ENCODE results near the gene MRPL27.

Gene MRPL27

DNA sequence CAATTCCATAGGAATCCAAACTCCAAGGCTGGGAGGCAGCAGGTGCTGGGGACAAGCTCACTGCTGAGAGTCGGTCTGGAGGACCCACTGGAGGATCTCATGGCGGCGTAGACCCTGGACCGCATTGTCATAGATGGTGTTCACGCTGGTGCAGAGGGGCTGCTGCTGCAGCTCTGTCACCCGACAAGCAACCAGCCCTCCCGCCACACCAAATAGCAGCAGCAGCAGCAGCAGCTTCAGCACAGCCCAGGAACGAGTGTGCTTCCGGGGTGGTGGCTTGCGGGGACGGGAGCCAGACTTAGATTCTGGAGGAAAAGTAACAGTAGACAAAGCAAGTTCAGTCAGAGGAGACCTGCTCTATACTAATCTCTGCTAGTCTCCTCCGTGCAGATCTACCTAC is 9.9 kb upstream of the MRPL27 start:
- DNase-seq = no peak

DNA sequence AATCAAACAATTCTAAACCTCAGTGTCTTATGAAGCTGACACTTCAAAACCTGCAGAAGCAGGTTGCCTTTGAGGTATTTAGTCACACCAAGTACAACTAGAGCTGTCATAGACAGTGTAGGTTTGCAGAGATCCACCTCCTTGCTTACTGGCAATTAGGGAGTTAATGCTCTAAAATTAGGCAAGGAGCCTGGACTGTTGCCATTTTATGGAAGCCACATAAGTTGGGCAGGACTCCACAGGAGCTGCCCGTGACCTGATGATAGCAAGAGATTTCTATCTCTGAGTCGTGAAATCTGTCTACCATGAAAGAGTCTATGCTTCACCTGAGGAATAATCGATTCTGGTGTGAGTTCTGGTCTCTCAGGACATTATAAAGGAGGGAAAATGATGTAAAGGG is 8.9 kb upstream of the MRPL27 start:
- no peak for DNase-seq

DNA sequence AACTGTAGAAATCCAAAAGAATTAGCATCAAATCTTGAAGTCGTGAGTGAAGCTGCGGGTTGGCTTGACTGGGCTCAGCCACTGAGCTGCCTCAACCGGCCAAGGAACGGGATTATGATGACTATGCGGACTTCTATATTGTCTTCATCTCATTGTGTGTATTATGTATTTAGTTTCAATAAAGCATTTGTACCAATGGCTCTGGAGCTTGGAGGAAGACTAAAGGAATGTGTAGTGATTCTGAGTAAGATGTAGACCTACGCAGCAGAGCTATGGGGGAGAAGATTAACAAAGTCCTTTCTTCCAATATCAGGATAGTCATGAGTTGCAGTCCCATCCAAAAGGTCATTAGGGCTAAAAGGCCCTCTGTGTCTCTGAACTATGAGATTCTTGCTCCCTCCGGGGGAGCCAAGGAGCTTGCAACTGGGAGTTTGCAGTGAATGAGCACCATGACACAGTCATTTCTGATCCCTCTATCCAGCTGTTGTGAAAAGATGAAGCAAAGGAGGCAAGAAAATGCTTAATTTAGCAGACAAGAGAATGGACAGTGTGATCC is 8.4 kb upstream of the MRPL27 start:
- DNase-seq = no peak

DNA sequence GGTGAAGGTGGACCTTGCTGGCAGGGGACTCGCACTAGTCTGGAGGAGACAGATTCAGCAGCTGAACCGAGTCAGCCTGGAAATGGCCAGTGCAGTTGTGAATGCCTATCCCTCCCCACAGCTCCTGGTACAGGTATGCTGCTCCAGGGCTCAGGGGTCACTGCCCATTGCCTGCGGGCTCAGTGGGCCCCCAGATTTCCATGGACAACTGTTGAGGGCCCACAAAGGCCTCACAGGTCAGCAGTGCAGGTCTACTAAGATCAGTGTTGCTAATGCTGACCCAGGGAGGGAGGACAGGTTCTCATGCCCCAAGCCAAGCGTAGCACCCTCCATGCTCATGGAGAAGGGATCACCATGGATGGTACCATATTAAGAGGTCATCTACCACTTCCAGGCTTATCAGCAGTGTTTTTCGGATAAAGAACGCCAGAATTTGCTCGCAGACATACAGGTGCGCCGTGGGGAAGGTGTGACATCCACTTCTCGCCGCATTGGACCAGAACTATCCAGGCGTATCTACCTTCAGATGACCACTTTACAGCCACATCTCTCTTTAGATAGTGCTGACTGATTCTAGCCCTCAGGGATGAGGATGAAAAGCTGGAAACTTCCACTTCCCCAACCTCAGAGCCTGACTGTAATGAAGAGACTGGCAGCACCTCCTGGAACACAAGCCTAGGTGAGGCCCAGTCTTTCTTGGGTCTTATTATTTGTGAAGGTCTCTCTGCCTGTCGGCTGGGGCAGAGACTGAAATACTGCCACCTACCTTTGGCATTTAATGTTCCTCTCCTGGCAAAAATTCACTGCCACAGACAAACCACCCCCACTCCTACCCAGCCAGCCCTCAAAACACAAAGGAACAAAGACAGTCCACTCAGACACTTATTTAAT is 7.6 kb upstream of the MRPL27 start:
- DNase-seq = no peak

DNA sequence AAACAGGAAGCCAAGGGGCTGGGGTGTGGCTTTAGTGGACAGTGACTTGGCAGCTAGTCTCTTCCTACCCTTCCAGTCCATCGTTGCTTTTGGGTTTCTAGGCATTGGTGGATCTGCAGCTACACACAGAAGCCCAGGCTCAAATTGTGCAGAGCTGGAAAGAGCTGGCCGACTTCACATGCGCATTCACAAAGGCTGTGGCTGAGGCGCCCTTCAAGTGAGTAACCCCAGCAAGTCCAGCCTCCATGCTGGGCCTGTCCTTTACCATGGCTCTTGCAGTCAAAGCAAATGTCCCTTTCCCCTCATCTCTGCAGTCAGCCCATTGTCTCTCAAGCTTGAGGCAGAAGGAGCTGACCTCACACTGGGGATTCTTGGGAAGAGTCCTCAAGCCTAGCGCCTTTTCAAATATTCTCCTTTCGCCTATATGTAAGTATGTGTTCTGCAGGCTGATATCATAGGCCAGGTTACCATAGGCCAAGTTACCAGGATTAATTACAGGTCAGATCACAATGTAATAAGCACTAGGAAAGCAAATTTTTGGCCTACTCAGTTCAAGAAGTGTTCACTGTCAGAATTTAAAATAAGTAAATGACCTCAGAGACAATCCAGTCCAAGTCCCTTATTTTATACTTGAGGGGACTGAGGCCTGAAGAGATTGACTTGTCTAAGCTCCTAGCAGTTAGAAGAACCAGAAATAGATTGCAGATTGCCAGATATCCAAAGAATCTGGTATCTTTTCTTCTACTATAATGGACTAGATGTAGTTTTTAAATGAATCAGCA is 6.6 kb upstream of the MRPL27 start:
- no peak for DNase-seq

DNA sequence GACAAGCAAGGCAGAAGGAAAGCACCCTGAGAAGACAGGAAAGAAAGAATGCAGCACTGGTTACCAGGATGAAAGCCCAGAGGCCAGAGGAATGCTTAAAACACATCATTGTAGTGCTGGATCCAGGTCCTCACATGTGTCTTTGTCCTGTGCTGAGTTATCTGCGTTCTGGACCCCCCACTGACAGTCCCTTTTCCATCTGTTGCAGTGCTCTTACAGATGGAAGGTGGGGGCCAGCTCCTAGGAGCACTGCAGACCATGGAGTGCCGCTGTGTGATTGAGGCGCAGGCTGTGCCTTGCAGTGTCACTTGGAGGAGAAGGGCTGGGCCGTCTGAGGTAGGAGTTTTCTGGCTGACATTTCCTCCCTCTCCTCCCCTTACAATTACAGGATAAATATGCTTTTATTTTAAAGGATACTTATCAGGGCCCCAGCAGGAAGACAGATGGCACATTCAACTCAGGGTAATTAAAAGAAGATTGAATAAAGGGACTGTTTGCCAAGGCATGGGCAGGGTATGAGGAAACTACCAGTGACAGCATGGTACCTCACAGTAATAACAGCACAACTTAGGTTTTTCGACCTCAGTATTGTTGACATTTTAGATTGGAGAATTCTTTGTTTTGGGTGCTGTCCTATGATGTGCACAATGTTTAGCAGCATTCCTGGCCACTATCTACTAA is 3.0 kb upstream of the MRPL27 start:
- DNase-seq = peak; percentile 88

DNA sequence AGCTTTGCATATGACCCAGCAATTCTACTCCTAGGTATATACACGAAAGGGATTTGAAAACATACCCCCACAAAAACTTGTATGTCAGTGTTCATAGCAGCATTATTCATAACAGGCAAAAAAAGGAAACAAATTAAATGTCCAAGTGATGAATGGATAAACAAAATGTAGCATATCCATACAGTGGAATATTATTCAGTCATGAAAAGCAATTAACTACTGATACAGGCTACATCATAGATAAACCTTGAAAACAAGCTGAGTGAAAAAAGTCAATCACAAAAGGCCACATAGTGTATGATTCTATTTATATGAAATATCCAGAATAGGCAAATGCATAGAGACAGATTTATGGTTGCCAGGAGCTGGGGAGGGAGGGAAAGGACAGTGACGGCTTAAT is 721 bp upstream of the MRPL27 start:
- no peak for DNase-seq

DNA sequence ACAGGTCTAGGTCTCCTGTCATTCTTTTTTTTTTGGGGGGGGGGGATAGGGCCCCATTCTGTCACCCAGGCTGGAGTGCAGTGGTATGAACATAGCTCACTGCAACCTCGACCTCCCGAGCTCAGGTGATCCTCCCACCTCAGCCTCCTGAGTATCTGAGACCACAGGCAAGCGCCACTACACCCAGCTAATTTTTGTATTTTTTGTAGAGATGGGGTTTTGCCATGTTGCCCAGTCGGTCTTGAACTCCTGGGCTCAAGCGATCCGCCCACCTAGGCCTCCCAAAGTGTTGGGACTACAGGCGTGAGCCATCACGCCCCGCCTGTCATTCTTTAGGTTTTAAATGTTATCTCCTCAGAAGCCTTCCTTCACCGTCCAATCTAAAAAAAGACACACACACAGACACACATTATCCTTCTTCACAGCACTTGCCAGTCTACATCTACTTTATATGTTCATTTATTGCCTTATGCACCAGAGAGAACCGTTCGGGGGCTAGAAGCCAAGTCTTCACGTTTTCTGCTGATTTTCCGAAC is 694 bp downstream of the MRPL27 start:
- no peak for DNase-seq

DNA sequence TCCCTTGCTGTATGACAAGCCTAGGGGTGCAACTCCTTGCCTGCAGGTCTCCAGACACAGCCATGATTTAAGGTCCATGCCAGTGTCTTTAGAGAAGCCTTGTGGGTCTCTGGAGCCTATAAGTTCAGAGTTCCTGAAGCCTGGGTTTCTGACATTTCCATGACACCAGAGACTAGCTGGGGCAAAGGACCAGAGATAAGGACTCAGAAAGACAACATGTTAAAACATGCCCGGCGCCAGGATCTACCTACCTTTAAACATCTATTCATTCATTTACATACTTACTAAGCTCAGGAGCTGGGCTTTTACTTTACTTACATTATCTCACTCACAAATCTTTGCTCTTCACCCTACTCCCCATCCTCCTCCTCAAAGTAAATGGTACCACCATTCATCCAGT is 1.5 kb downstream of the MRPL27 start:
- no peak for DNase-seq

DNA sequence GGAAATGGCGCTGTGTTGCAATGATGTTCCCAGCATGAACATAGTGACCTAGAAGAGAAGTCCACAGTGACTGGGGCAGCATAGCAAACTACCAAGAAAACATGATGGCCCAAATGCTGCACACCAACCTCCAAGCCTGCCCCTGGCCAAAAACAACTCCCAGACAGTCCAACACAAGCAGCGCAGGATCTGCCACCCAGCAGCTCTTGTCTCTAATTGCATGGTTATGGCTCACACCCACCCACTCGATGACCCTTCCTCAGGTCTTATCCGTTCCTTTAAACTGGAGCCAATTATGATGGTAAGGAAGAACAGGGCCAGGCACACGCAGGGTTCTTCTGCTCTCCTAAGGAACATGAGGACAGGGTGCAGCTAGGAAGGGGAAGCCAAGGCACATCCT is 2.9 kb downstream of the MRPL27 start:
- DNase-seq = no peak

DNA sequence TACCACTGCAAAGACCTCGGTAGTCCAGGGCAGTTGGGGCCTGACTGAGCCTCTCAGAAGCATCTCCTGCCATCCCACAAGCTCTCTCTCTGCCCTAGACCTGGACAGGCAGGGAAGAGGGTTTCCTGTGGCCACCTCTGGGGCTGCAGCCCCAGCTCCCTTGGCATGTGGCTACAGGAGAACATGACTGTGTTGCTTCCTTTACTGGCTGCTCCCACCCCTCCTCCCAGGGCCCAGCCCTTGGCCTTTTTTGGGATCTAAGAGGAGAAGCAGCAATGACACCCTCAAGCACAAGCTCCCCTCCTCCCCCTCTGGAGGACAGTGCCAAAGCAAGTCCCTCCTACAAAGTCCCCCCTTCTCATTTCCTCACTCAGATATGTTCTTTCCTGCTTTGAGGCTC is 5.6 kb downstream of the MRPL27 start:
- no peak for DNase-seq

DNA sequence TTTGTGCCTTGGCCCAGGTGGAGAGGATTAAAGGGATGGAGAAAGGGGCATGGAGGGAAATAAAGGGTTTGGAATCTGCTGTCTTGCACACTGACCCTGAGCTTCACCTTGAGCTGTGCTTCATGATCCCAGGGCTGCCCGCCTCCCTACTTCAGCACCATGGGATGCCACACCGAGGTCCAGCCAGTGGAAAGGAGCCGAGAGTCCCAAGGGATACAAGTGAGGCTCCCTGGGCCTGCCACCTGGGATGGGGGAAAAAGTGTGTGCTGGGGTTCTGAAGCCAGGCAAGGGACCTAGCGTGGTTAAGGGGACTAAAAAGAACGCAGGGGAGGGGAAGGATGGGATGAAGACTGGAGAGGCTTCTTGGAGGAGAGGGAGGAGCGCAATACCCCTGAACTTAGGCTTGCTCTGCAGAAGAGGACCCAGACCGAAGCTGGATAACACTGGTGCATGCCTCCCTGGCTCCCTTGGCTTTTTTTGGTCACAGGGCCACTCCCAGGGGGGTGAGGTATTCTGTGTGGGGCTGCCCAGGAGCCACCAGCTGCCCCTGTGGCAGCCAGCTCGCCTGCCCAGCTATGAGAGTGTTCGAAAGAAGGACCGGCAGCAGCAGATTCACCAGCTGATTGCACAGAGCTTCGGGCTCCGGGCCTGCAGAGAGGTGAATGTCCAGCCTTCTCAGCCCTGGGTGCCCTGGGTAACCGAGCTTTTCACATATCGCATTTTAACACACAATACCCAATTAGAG is 7.2 kb downstream of the MRPL27 start:
- no peak for DNase-seq

DNA sequence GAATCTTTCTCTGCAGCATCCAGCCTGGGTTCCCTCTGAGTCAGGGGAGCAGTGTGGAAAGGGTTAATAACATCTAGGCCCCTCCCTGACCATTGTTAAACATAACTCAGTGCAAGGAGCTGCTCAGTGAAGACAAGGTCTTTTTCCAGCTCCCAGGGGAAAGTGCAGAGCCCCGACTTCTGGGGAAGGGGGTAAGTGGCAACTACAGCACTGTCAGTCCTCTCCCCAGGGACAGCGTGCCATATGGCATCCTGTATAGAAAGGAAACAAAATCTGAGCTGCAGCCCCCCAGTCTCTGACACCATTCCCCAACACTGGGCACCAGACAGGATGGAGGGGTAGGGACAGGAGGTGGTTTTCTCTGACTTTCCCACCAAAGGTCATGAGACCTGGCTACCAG is 7.8 kb downstream of the MRPL27 start:
- no peak for DNase-seq

DNA sequence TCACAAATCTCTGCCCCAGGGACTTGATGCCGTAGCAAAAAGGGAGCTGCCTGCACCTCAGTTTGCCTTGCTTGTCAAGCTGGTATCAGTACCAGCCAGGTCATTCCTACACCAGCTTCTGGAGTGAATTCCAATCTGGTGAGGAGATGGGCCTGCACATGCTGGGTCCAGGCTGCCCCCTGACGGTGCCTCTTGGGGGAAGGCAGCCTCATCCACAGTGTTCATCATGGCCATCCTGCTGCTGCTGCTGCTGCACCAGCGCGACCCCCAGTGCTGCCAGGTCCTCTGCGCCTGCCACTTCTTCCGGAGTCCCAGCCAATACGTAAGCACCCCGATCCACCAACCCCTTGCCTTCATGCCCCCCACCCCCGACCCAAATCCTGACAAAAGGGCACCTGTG is 8.3 kb downstream of the MRPL27 start:
- DNase-seq = peak; percentile 24

DNA sequence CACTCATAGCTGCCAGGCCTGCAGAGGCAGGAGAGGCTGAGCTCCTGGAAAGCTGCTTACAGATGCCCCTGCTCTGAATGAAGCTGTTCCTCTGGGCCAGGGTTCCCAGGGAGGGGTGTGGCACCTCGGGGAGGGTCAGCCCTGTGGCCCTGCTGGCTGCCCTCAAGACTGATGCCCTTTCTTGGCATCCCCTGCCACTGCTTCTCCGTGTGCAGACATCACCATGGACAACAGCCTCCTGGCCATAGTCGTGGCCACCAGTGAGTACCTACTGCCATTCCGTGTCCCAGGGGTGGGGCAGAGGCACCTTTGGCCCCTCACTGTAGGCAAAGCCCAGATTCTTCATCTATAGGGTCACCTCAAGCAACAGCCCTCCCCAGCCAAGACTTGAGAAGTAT is 8.9 kb downstream of the MRPL27 start:
- DNase-seq = no peak

DNA sequence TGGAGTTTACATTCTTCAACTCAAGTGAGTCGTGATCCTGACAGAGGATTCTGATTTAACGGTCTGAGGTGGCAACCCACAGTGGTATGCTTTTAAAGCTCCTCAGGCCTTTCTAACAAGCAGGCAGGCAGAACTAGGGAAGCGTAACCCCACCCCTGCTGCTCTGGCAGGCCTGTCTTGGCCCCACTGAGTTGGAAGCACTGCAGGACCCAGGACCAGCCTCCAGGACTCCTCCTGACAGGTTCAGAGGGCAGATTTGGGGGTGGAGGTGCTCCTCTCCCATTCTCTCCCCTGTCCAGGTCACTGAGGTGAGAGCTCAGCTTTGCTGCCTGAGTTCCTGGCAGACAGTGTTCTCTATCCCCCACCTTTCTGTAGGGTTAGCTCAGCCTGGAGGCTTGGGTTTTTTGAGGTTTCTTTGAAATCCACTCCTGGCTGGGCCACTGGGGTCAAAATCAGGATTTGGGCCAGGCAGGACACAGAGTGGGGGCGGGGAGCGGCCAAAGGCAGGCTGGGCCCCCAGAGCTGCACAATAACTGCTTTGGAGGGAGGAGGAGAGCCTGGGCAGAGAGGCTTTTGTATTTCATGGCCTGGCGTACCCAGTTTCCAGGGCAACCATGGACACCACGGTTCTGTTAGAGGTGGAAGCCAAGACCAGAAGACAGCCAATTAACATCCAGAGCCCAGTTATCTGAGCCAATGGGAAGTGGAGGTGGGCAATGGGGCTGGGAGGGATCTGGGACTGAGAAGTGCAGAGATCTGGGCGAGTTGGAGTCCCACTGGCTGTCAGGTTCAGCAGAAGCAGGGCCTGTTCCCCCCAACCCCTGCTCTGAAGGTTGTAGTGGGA is 9.5 kb downstream of the MRPL27 start:
- peak; percentile 49 for DNase-seq

DNA sequence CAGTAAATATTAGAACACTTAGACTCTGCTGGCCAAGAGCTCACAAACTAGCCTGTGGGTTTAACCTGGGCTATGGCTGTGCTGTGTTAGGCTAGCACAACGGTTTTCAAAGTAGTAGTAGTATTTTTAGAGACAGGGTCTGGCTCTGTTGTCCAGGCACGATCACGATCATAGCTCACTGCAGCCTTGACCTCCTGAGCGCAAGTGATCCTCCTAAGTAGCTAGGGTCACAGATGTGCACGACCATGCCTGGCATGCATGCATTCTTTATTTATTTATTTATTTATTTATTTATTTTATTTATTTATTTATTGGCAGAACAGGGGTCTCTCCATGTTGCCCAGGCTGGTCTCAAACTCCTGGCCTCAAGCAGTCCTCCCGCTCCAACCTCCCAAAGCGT is 10.3 kb downstream of the MRPL27 start:
- no peak for DNase-seq

DNA sequence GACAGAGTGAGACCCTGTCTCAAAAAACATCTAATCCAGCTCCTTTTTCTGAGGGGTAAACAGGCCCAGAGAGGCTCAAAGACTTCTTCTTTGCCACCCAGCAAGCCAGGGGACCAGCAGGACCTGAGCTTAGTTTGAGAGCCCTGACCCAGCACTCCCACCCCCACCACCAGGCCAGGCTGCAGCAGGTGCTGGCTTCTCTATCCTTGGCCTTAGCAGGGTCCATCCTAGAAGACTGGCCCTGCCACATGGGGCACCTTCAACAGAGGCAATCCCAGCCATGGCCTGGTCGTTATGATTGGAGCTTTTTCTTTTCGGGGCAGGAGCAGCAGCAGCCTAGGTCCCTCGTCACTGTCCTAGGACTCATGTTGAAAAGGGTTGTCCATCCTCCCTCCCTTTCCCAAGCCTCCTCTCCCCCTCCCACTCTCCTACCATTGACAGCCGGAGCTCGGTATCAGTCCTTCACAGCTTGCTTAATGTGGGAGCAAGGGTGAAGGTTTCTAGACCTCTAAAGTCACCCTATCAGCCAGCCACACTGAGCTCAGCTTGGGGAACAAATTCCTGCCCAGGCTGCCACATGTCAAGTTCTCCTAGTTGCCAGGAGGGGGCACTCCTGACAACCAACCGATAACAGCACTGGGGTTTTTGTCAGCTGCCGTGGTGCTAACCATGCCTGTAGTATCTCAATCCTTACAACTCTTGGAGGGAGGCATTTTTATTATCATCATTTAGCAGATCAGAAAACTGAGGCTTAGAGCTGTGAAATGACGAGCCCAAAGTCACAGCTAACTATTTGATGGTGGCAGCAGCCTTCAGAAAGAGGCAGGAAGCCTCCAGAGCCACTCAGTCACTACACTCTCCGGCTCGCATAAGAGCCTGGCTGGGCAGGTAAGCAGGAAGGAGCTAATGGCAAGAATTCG is 11.2 kb downstream of the MRPL27 start:
- peak; percentile 49 for DNase-seq

DNA sequence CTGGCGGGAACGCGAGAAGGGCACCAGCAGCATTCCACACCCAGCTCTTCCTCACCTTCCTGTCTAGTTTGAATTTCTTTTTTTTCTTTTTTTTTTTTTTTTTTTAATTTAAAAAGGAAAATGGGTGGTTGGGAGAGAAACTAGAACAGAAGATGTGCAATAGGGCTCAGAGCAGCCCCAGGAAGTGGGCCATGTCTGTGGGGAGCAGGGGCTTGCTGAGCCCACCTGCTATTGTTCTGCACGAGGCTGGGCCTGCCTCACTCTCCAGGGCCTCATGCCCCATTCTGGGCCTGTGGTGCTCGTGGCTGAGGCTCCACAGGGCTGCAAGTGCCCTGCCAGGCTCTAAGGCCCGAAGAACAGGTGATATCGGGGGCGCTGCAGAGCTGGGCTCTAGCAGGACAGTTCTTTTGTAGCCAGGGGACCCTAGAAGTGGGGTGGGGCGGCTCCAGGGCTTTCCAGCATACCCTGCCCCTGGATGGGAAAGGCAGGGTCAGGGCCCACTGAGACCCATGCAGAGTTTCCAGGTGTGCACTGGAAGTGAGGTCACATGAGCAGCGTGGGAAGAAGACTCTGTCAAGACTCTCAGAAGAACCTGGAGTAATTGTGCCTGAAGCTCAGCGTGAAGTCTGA is 12.4 kb downstream of the MRPL27 start:
- DNase-seq = no peak

DNA sequence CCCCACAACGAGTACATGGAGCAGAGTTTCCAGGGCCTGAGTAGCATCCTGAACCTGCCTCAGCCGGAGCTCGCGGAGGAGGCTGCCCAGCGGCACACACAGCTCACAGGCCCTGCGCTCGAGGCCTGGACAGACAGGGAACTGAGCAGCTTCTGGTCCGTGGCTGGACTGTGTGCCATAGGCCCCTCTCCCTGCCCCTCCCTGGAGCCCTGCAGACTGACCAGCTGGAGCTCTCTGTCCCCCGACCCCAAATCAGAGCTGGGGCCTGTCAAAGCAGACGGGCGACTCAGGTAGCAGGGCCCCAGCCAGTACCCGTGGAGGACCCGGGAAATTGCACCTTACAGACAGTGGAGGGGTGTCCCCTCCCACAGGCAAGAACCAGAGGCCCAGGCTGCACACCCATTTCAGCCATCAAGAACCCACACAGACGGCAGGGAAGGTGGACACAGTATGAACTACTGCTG is 13.0 kb downstream of the MRPL27 start:
- DNase-seq = no peak

All from DMS 273 treated with DMSO at 0.1 percent for 48 hours (cell line).